GM19468 (cell line): ENCODE results near the gene CFAP20.

Experiments
- ATAC-seq: cut with Tn5 transposase; IDR thresholded peaks from one replicate; pipeline ENCODE4 v1.9.1; 2021; ENCODE audit warnings: mild to moderate bottlenecking, moderate library complexity, moderate number of reproducible peaks; ENCODE audit not compliant: unreplicated experiment; ENCODE audit errors: extremely low read depth

The CFAP20 gene

GRCh38 chr16:58125781-58126335 is 3.3 kb downstream of the CFAP20 start:
- no peak for ATAC-seq

- no peak for ATAC-seq
Measured at GRCh38 chr16:58125041-58125440, 4.1 kb downstream of the CFAP20 start.

- no peak for ATAC-seq
Measured at GRCh38 chr16:58124601-58124915, 4.6 kb downstream of the CFAP20 start.

GRCh38 chr16:58123896-58124600 is 5.1 kb downstream of the CFAP20 start:
- ATAC-seq = no peak

GRCh38 chr16:58121132-58121531 is 8.0 kb downstream of the CFAP20 start:
- ATAC-seq = no peak

- no peak for ATAC-seq
Measured at GRCh38 chr16:58120234-58120633, 8.9 kb downstream of the CFAP20 start.

GRCh38 chr16:58119509-58119845 is 9.7 kb downstream of the CFAP20 start:
- no peak for ATAC-seq

GRCh38 chr16:58118801-58119508 is 10.2 kb downstream of the CFAP20 start:
- no peak for ATAC-seq

- ATAC-seq = no peak
Measured at GRCh38 chr16:58116529-58116928, 12.7 kb downstream of the CFAP20 start.

GRCh38 chr16:58116081-58116480 is 13.1 kb downstream of the CFAP20 start:
- no peak for ATAC-seq

- ATAC-seq = no peak
Measured at GRCh38 chr16:58114827-58115825, 14.1 kb downstream of the CFAP20 start.

- no peak for ATAC-seq
Measured at GRCh38 chr16:58111302-58111627, 17.9 kb downstream of the CFAP20 start.

GRCh38 chr16:58110571-58111301 is 18.4 kb downstream of the CFAP20 start:
- ATAC-seq = no peak

GRCh38 chr16:58109881-58110280 is 19.3 kb downstream of the CFAP20 start:
- no peak for ATAC-seq

GRCh38 chr16:58109330-58109729 is 19.9 kb downstream of the CFAP20 start:
- peak; percentile 35 for ATAC-seq

GRCh38 chr16:58107709-58108108 is 21.5 kb downstream of the CFAP20 start:
- ATAC-seq = no peak

- ATAC-seq = no peak
Measured at GRCh38 chr16:58107228-58107627, 22.0 kb downstream of the CFAP20 start.

- ATAC-seq = no peak
Measured at GRCh38 chr16:58105631-58106030, 23.6 kb downstream of the CFAP20 start.

GRCh38 chr16:58102665-58103392 is 26.4 kb downstream of the CFAP20 start:
- no peak for ATAC-seq

GRCh38 chr16:58099956-58100300 is 29.3 kb downstream of the CFAP20 start:
- ATAC-seq = no peak
